DND-41 (cell line): ENCODE results near the gene CATSPERZ.

Experiments
- ATAC-seq: fragments of 200-7000 bp; cut with Tn5 transposase; 3 replicates; pipeline ENCODE4 v1.9.1; 2021; ENCODE audit warnings: low read depth; ENCODE audit not compliant: insufficient read depth
- DNase-seq: peaks from one replicate; pipeline ENCODE4 v3.0.0-alpha.2; 2020
- H2AFZ ChIP-seq: 2 replicates; pipeline ENCODE4 v1.6.0; 2012; ENCODE audit warnings: low read depth, low read length
- H3K27ac ChIP-seq: 2 replicates; pipeline ENCODE4 v1.5.1; 2012; ENCODE audit warnings: low read length, inconsistent platforms
- H3K27me3 ChIP-seq: fragments of 200-600 bp; sonication (generic); 2 replicates; pipeline ENCODE4 v1.6.0; 2012; ENCODE audit warnings: low read length, mild to moderate bottlenecking, inconsistent platforms; ENCODE audit not compliant: insufficient read depth, poor library complexity
- H3K36me3 ChIP-seq: 2 replicates; pipeline ENCODE4 v1.5.1; 2012; ENCODE audit warnings: low read length, inconsistent platforms; ENCODE audit not compliant: insufficient read depth
- H3K4me1 ChIP-seq: 2 replicates; pipeline ENCODE4 v1.5.1; 2012; ENCODE audit warnings: mild to moderate bottlenecking, low read length; ENCODE audit not compliant: insufficient read depth
- H3K4me2 ChIP-seq: 2 replicates; pipeline ENCODE4 v1.6.0; 2012; ENCODE audit warnings: mild to moderate bottlenecking, moderate library complexity, low read length, inconsistent platforms; ENCODE audit not compliant: insufficient read depth
- H3K4me3 ChIP-seq, 2 experiments: fragments of 200-600 bp in 1 of 2; shearing (Covaris generic) in 1 of 2; 2 replicates each; pipeline ENCODE4 v1.5.1; 2012 to 2016; ENCODE audit warnings: inconsistent platforms in 2 of 2, low read length in 2 of 2, mild to moderate bottlenecking in 2 of 2, low read depth in 1 of 2, moderate library complexity in 1 of 2
- H3K79me2 ChIP-seq: 2 replicates; pipeline ENCODE4 v1.6.0; 2012; ENCODE audit warnings: low read length, inconsistent platforms; ENCODE audit not compliant: insufficient read depth
- H3K9ac ChIP-seq: 2 replicates; pipeline ENCODE4 v1.6.0; 2012; ENCODE audit warnings: low read depth, mild to moderate bottlenecking, inconsistent platforms, low read length, moderate library complexity
- H3K9me3 ChIP-seq: 2 replicates; pipeline ENCODE4 v1.5.1; 2012; ENCODE audit warnings: low read length, moderate library complexity, mild to moderate bottlenecking, inconsistent platforms; ENCODE audit not compliant: insufficient read depth, severe bottlenecking
- H4K20me1 ChIP-seq: 2 replicates; pipeline ENCODE4 v1.6.0; 2012; ENCODE audit warnings: low read length; ENCODE audit not compliant: insufficient read depth
- CTCF ChIP-seq: IDR thresholded peaks from 2 replicates; pipeline ENCODE4 v1.5.1; 2012; ENCODE audit warnings: borderline replicate concordance, low read length, moderate library complexity, mild to moderate bottlenecking; ENCODE audit not compliant: poor library complexity, severe bottlenecking; ENCODE audit errors: extremely low read depth
- EZH2 ChIP-seq: IDR thresholded peaks from 3 replicates; pipeline ENCODE4 v1.6.1; 2012; ENCODE audit warnings: borderline replicate concordance, low read depth, mild to moderate bottlenecking, moderate library complexity, low read length, inconsistent platforms; ENCODE audit not compliant: severe bottlenecking

CATSPERZ gene

DNA sequence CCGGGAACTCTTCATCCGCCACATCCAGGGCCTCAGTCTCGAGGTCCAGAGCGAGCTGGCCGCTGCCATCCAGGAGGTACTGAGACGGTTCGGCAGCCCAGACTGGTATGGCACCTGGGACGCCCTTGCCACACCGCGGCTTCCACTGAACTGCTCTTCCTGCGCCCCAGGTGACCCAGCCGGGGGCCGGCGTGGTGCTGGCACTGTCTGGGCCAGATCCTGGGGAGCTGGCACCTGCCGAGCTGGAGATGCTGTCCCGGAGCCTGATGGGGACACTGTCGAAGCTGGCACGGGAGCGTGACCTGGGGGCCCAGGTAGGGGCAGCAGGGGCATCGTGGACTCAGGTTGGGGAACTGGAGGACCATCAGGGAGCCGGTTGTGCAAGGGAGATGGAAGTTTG, 41.3 kb downstream of the CATSPERZ start:
- Histone ChIP-seq H3K9me3 (no peaks in the 10 kb centered on the region), H3K9ac (no peak overlapping the region), H3K4me1 (peaks cover 11% of the 10 kb centered on the region), H3K27me3 (no peaks in the 10 kb centered on the region), H4K20me1 (no peaks in the 10 kb centered on the region; the same call in 1 of the 2 replicates), H2AFZ (no peak overlapping the region), H3K79me2 (no peaks in the 10 kb centered on the region), H3K36me3 (no peaks in the 10 kb centered on the region), H3K4me3 (no peak overlapping the region), H3K4me2 (no peak overlapping the region), H3K27ac (no peak overlapping the region)
- no peak for TF ChIP-seq CTCF
- no peak for TF ChIP-seq EZH2
- no peak for DNase-seq
- ATAC-seq = no peak

DNA sequence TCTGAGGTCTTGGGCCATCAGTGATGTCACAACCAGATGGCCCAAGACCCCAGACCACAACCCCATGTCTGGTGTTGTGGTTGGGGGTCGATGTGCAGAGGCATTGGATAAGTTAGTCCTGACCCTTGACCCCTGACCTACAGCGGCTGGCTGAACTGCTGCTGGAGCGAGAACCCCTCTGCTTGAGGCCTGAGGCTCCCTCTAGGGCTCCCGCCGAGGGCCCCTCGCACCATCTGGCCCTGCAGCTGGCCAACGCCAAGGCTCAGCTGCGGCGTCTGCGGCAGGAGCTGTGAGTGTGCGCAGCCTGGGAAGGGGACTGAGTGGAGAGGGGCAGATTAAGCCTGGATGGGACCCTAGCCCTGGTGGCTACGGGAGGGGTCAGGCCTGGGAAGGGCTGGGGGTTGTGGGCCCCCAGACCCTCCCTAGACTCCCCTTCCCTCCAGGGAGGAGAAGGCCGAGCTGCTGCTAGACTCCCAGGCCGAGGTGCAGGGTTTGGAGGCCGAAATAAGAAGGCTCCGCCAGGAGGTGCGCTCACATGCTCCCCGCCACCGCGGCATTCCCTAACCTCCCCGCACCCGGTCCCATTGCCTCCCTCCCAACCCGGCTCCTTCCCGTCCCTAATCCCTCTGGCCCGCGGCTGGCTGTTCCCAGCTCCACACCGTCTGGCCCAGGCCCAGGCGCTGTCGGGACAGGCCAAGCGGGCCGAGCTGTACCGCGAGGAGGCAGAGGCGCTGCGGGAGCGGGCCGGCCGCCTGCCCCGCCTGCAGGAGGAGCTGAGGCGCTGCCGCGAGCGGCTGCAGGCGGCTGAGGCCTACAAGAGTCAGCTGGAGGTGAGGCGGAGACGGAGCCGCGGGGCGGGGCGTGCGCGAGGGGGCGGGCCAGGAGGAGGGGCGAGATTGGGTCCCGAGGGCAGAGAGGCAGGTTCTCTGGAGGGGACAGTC, 42.0 kb downstream of the CATSPERZ start:
- Histone ChIP-seq H2AFZ (no peak overlapping the region), H3K79me2 (no peaks in the 10 kb centered on the region), H3K9me3 (no peaks in the 10 kb centered on the region), H4K20me1 (no peaks in the 10 kb centered on the region; the same call in 1 of the 2 replicates), H3K4me3 (no peak overlapping the region), H3K4me1 (peaks cover 11% of the 10 kb centered on the region), H3K9ac (no peak overlapping the region), H3K27ac (no peak overlapping the region), H3K4me2 (no peak overlapping the region), H3K27me3 (no peaks in the 10 kb centered on the region), H3K36me3 (no peaks in the 10 kb centered on the region)
- ATAC-seq (no peak), DNase-seq (no peak)
- no peak for TF ChIP-seq CTCF
- TF ChIP-seq EZH2 = no peak

DNA sequence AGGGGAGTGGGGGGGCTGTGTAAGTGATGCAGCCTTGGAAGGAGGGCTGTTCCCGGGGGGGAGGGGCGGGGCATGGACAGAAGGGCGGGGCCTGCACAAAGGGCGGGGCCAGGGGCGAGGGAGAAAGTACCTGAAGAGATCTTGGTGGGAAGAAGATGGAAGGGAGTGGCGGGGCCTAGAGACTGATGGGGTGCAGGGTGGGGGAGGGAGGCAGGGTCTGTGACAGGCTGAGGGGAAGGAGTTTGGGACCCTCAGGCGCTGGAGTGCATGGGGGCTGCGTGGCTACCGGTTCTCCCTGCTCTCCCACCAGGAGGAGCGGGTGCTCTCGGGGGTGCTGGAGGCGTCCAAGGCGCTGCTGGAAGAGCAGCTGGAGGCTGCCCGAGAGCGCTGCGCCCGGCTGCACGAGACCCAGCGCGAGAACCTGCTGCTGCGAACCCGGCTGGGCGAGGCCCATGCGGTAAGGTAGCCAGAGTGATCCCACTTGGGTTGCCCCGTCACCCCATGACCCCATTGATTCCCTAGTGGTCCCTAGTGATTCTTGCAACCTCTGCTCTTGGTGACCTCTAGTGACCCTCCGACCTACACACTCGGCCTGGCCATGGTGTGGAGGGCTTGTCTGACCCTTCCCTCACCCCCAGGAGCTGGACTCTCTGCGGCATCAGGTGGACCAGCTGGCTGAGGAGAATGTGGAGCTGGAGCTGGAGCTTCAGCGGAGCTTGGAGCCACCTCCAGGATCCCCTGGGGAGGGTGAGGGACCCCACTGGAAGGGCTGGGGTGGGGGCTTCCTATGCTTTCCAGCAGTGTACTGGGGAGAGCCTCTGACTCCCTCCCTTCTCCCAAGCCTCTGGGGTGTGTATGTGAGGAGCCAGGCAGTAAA, 42.9 kb downstream of the CATSPERZ start:
- no peak for ATAC-seq
- peaks cover 11% of the 10 kb centered on the region for H3K4me1 ChIP-seq
- no peaks in the 10 kb centered on the region for H3K36me3 ChIP-seq

More for the DNA sequence above, 42.9 kb downstream of the CATSPERZ start:
- no peak overlapping the region for H3K9ac ChIP-seq
- H3K79me2 ChIP-seq = no peaks in the 10 kb centered on the region
- no peaks in the 10 kb centered on the region for H3K9me3 ChIP-seq
- H3K4me3 ChIP-seq = no peak overlapping the region
- no peak for DNase-seq
- H2AFZ ChIP-seq = no peak overlapping the region
- TF ChIP-seq CTCF (no peak), EZH2 (no peak)
- no peaks in the 10 kb centered on the region; the same call in 1 of the 2 replicates for H4K20me1 ChIP-seq
- no peak overlapping the region for H3K27ac ChIP-seq
- H3K4me2 ChIP-seq = no peak overlapping the region
- no peaks in the 10 kb centered on the region for H3K27me3 ChIP-seq
